A549 (cell line): ENCODE measurements around the gene HELLS. TPM values are rescaled to one million over a fixed set of nuclear protein-coding genes. Genes with fewer than 3 reads are reported as not detected.
A peak's percentile ranks its signal among the peaks of the same experiment; 100 is the strongest.

Experiments
- ATAC-seq, 2 experiments: fragments of 200-7000 bp in 1 of 2; fragments of >200 bp in 1 of 2; cut with Nextera tagmentation in 1 of 2; cut with Tn5 transposase in 1 of 2; 3 replicates each; pipeline versions ENCODE4 v1.8.0 to v1.9.1; 2018 to 2020; ENCODE audit warnings: mild to moderate bottlenecking in 1 of 2, moderate library complexity in 1 of 2
- CTCF ChIA-PET: fragments of 300-600 bp; sonication (Branson Sonifier 250); formaldehyde crosslinking; extraction: SDS; loops from one replicate; lab custom pipeline; 2021; ENCODE audit warnings: antibody characterized with exemption, inconsistent platforms; lab: Yijun Ruan, JAX
- POLR2A ChIA-PET: fragments of 350-600 bp; formaldehyde crosslinking; extraction: SDS; loops from one replicate; lab custom pipeline; 2021; ENCODE audit warnings: antibody characterized with exemption, inconsistent platforms; lab: Yijun Ruan, JAX
- DNase-seq, 2 experiments: peaks; one replicate each; pipeline versions ENCODE4 v3.0.0 to v3.0.0-alpha.2; 2011 to 2016; ENCODE audit warnings: low read depth in 1 of 2, low spot score in 1 of 2
- FAIRE-seq: peaks from 2 replicates; lab custom pipeline; 2011; peaks lifted over from hg19 to GRCh38; lab: Jason Lieb, UNC
- H3K27ac ChIP-seq, 2 experiments: fragments of >200 bp; sonication (Bioruptor Twin); formaldehyde crosslinking; 3 replicates each; pipeline ENCODE4 v1.5.1; 2016 to 2017
- H3K4me1 ChIP-seq: fragments of >200 bp; sonication (Bioruptor Twin); formaldehyde crosslinking; 3 replicates; pipeline ENCODE4 v1.6.1; 2016
- H3K4me2 ChIP-seq: fragments of >200 bp; sonication (Bioruptor Twin); formaldehyde crosslinking; 3 replicates; pipeline ENCODE4 v1.6.1; 2016
- H3K4me3 ChIP-seq: fragments of >200 bp; sonication (Bioruptor Twin); formaldehyde crosslinking; 3 replicates; pipeline ENCODE4 v1.5.1; 2016
- H3K9me3 ChIP-seq: fragments of >200 bp; sonication (Bioruptor Twin); formaldehyde crosslinking; 3 replicates; pipeline ENCODE4 v1.6.1; 2016
- CBX8 ChIP-seq: fragments of 200-600 bp; sonication (generic); IDR thresholded peaks from 2 replicates; pipeline ENCODE4 v1.6.1; 2016
- CEBPB ChIP-seq, 2 experiments: fragments of >200 bp in 1 of 2; sonication (Bioruptor Twin) in 1 of 2; formaldehyde crosslinking in 1 of 2; IDR thresholded peaks; 2 replicates each; pipeline ENCODE4 v1.6.1; 2012 to 2016
- EP300 ChIP-seq, 2 experiments: fragments of >200 bp; sonication (Bioruptor Twin); formaldehyde crosslinking; IDR thresholded peaks; 2 replicates in 1 of 2; 3 replicates in 1 of 2; pipeline ENCODE4 v1.6.1; 2016 to 2017
- FOSL2 ChIP-seq, 2 experiments: fragments of 450-650 bp in 1 of 2; fragments of >200 bp in 1 of 2; sonication (Bioruptor Twin) in 1 of 2; formaldehyde crosslinking; IDR thresholded peaks; 2 replicates each; pipeline versions ENCODE4 v1.5.0 to v1.6.1; 2016 to 2020; ENCODE audit warnings: mild to moderate bottlenecking in 1 of 2, moderate library complexity in 1 of 2
- GATA3 ChIP-seq: IDR thresholded peaks from 2 replicates; pipeline ENCODE4 v1.6.1; 2012; ENCODE audit warnings: borderline replicate concordance
- HEYL ChIP-seq: fragments of 250-450 bp; sonication (Bioruptor Pico); IDR thresholded peaks from 2 replicates; pipeline ENCODE4 v1.8.0; 2021; ENCODE audit warnings: mild to moderate bottlenecking, moderate library complexity
- HOXB5 ChIP-seq: fragments of 250-450 bp; sonication (Bioruptor Pico); IDR thresholded peaks from 2 replicates; pipeline ENCODE4 v1.5.0; 2020; ENCODE audit warnings: mild to moderate bottlenecking, moderate library complexity
- JUN ChIP-seq, 2 experiments: fragments of >200 bp; sonication (Bioruptor Twin); formaldehyde crosslinking; IDR thresholded peaks; 2 replicates in 1 of 2; 3 replicates in 1 of 2; pipeline ENCODE4 v1.6.1; 2016 to 2017
- MYC ChIP-seq: IDR thresholded peaks from 2 replicates; pipeline ENCODE4 v1.6.1; 2012; ENCODE audit warnings: mild to moderate bottlenecking, inconsistent platforms, low read length, improper control_type of control experiment, borderline replicate concordance
- NFE2L2 ChIP-seq: fragments of 150-350 bp; conservative IDR thresholded peaks from 2 replicates; pipeline ENCODE4 v1.6.1; 2014; ENCODE audit warnings: low read length
- RAD21 ChIP-seq, 2 experiments: fragments of >200 bp in 1 of 2; sonication (Bioruptor Twin) in 1 of 2; formaldehyde crosslinking in 1 of 2; IDR thresholded peaks in 1 of 2; conservative IDR thresholded peaks in 1 of 2; 2 replicates in 1 of 2; 3 replicates in 1 of 2; pipeline ENCODE4 v1.6.1; 2012 to 2018; ENCODE audit warnings: inconsistent platforms in 1 of 2
- RNF2 ChIP-seq: fragments of 200-600 bp; sonication (generic); IDR thresholded peaks from 2 replicates; pipeline ENCODE4 v1.6.1; 2016; ENCODE audit warnings: low read depth, mild to moderate bottlenecking, antibody characterized with exemption, moderate library complexity, borderline replicate concordance
- SMC3 ChIP-seq: fragments of >200 bp; sonication (Bioruptor Twin); formaldehyde crosslinking; IDR thresholded peaks from 3 replicates; pipeline ENCODE4 v1.6.1; 2018; ENCODE audit warnings: inconsistent platforms
- SREBF2 ChIP-seq: fragments of 450-650 bp; IDR thresholded peaks from 2 replicates; pipeline ENCODE4 v1.6.1; 2014; ENCODE audit warnings: mild to moderate bottlenecking, moderate library complexity
- WGBS: methylation state at CpG from one replicate; pipeline ENCODE4 v1.1.6; 2017; ENCODE audit errors: missing lambda C conversion rate; 5-methylcytosine and 5-hydroxymethylcytosine counted together
- polyA plus RNA-seq, 4 experiments: library from polyadenylated mRNA; depleted of rRNA in 3 of 4; stranded (reverse); fragments of >200 nt; fragmentation: RNase III in 1 of 4; extraction: RNeasy Plus Mini Kit Qiagen cat#74134 plus additional on column Dnase treatment in 1 of 4; gene quantifications; 2 replicates in 3 of 4; 3 replicates in 1 of 4; pipeline ENCODE4 v1.2.3, GENCODE V29; 2011 to 2017
- TF ChIP-seq, protein P1 (sequence below): fragments of 150-350 bp; IDR thresholded peaks from 2 replicates; pipeline ENCODE4 v1.6.1; 2014; ENCODE audit warnings: low read depth, mild to moderate bottlenecking, low read length
- TF ChIP-seq, protein P2 (sequence below): fragments of >200 bp; sonication (Bioruptor Twin); formaldehyde crosslinking; IDR thresholded peaks from 3 replicates; pipeline ENCODE4 v1.5.1; 2016
- TF ChIP-seq, protein P3 (sequence below): fragments of 200-600 bp; sonication (generic); IDR thresholded peaks from 2 replicates; pipeline ENCODE4 v1.6.1; 2016; ENCODE audit warnings: antibody characterized with exemption, mild to moderate bottlenecking, moderate library complexity
- TF ChIP-seq, protein P4 (sequence below): fragments of 250-450 bp; sonication (Bioruptor Pico); IDR thresholded peaks from 2 replicates; pipeline ENCODE4 v1.5.0; 2021; ENCODE audit warnings: mild to moderate bottlenecking, moderate library complexity, borderline replicate concordance

Gene HELLS
- polyA plus RNA-seq, 2 of the 4 experiments (the other 2 are of a cell fraction), result 52.3 to 62.0 TPM

DNA sequence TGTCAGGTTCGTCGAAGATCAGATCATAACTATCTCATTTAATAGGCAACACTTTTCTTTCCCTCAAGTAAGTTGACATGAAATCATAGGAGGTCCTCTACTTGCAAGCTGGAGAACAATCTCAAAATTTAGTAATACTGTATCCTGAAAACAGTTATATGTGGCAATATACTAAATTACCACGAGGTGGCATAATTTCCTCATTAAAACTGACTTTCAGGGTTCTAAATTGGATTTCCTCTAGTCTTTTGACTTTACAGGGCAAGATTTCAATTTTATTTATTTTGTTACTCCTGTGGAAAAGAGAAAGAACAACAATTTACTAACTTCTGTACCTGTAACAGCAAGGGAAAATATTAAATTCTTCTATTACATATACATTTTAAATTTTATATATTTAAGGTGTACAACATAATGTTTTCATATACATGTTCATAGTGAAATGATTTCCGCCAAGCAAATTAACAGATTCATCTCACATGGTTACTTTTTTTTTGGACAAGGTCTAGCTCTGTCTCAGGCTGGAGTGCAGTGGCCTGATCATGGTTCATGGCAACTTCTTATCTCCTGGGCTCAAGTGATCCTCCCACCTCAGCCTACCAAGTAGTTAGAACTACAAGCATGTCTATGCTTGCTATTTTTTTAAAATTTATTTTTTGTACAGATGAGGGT is 84.6 kb downstream of the HELLS start:
- WGBS, result 21% methylated on average over 4 of the region's 4 CpGs
- peaks cover 23% of the 10 kb centered on the region for H3K9me3 ChIP-seq
- TF ChIP-seq SMC3, result peak; percentile 91
- no peak for TF ChIP-seq CBX8
- TF ChIP-seq CEBPB (IDR thresholded peaks at IDR 0.05), result peak in 1 of 2 experiments; percentile 38; a peak in 1 of 4 replicates
- TF ChIP-seq HOXB5 (CRISPR knock-in tag), result no peak
- TF ChIP-seq RNF2, result no peak
- TF ChIP-seq, protein P1, sequence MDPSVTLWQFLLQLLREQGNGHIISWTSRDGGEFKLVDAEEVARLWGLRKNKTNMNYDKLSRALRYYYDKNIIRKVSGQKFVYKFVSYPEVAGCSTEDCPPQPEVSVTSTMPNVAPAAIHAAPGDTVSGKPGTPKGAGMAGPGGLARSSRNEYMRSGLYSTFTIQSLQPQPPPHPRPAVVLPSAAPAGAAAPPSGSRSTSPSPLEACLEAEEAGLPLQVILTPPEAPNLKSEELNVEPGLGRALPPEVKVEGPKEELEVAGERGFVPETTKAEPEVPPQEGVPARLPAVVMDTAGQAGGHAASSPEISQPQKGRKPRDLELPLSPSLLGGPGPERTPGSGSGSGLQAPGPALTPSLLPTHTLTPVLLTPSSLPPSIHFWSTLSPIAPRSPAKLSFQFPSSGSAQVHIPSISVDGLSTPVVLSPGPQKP, result no peak
- TF ChIP-seq, protein P2, sequence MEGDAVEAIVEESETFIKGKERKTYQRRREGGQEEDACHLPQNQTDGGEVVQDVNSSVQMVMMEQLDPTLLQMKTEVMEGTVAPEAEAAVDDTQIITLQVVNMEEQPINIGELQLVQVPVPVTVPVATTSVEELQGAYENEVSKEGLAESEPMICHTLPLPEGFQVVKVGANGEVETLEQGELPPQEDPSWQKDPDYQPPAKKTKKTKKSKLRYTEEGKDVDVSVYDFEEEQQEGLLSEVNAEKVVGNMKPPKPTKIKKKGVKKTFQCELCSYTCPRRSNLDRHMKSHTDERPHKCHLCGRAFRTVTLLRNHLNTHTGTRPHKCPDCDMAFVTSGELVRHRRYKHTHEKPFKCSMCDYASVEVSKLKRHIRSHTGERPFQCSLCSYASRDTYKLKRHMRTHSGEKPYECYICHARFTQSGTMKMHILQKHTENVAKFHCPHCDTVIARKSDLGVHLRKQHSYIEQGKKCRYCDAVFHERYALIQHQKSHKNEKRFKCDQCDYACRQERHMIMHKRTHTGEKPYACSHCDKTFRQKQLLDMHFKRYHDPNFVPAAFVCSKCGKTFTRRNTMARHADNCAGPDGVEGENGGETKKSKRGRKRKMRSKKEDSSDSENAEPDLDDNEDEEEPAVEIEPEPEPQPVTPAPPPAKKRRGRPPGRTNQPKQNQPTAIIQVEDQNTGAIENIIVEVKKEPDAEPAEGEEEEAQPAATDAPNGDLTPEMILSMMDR, result peak; percentile 85
- peak; percentile 84 to 95 for TF ChIP-seq RAD21 (conservative IDR thresholded peaks at IDR 0.05 in 1 of 2, IDR thresholded peaks at IDR 0.05 in 1 of 2)
- TF ChIP-seq, all 56 proteins: peak for 4
- ATAC-seq (peak; percentile 34 to 58; a peak in 3 of 6 replicates), FAIRE-seq (peak; percentile 96), DNase-seq (peak; percentile 36 to 43)
- Histone ChIP-seq H3K4me1 (peaks cover 6% of the 10 kb centered on the region; the same call in 1 of the 3 replicates), H3K4me3 (no peak overlapping the region), H3K4me2 (no peak overlapping the region), H3K27ac (peak overlapping the region; percentile 61 to 75)
- CTCF ChIA-PET, result interaction anchor here (0.7 to 3.2 kb wide), 12 partner anchors 12 to 737 kb away, joined by 3 to 12 read pairs (median 4); no protein-coding TSS in a partner anchor
- POLR2A ChIA-PET, result no interaction called here

DNA sequence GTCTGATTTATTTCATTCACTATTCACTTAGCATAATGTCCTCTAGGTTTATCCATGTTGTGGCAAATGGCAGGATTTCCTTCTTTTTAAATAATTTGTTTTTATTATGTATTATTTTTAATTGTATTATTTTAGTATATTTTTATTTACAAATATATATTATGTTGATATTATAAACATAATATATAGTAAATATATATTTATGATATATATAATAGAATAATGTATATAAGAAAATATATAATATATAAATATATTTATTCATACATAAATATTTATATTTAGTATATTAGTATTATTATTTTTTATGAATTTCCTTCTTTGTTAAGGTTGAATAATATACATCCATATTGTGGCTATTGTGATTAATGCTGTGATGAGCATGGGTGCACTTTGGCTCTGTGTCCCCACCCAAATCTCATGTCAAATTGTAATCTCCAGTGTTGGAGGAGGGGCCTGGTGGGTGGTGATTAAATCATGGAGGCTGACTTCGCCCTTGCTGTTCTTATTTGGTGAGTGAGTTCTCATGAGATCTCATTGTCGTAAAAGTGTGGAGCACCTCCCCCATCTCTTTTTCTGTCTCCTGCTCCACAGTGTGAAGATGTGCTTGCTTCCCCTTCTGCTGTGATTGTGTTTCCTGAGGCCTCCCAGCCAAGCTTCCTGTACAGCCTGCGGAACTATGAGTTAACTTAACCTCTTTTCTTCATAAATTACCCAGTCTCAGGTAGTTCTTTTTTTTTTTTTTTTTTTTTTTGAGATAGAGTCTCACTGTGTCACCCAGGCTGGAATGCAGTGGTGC is 85.7 kb downstream of the HELLS start:
- ATAC-seq (no peak), DNase-seq (no peak), FAIRE-seq (no peak)
- Histone ChIP-seq H3K4me1 (peaks cover 6% of the 10 kb centered on the region; the same call in 1 of the 3 replicates), H3K9me3 (peaks cover 23% of the 10 kb centered on the region), H3K27ac (peak overlapping the region; percentile 19 to 61; a peak in 1 of 6 replicates), H3K4me2 (no peak overlapping the region), H3K4me3 (no peak overlapping the region)
- 93% methylated on average over 3 of the region's 3 CpGs for WGBS
- POLR2A ChIA-PET, result no interaction called here
- CTCF ChIA-PET, result interaction anchor here (0.7 to 2.0 kb wide), 5 partner anchors 11 to 736 kb away, joined by 3 to 7 read pairs (median 5); no protein-coding TSS in a partner anchor
- TF ChIP-seq, protein P3, sequence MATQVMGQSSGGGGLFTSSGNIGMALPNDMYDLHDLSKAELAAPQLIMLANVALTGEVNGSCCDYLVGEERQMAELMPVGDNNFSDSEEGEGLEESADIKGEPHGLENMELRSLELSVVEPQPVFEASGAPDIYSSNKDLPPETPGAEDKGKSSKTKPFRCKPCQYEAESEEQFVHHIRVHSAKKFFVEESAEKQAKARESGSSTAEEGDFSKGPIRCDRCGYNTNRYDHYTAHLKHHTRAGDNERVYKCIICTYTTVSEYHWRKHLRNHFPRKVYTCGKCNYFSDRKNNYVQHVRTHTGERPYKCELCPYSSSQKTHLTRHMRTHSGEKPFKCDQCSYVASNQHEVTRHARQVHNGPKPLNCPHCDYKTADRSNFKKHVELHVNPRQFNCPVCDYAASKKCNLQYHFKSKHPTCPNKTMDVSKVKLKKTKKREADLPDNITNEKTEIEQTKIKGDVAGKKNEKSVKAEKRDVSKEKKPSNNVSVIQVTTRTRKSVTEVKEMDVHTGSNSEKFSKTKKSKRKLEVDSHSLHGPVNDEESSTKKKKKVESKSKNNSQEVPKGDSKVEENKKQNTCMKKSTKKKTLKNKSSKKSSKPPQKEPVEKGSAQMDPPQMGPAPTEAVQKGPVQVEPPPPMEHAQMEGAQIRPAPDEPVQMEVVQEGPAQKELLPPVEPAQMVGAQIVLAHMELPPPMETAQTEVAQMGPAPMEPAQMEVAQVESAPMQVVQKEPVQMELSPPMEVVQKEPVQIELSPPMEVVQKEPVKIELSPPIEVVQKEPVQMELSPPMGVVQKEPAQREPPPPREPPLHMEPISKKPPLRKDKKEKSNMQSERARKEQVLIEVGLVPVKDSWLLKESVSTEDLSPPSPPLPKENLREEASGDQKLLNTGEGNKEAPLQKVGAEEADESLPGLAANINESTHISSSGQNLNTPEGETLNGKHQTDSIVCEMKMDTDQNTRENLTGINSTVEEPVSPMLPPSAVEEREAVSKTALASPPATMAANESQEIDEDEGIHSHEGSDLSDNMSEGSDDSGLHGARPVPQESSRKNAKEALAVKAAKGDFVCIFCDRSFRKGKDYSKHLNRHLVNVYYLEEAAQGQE, result no peak
- TF ChIP-seq, protein P4, sequence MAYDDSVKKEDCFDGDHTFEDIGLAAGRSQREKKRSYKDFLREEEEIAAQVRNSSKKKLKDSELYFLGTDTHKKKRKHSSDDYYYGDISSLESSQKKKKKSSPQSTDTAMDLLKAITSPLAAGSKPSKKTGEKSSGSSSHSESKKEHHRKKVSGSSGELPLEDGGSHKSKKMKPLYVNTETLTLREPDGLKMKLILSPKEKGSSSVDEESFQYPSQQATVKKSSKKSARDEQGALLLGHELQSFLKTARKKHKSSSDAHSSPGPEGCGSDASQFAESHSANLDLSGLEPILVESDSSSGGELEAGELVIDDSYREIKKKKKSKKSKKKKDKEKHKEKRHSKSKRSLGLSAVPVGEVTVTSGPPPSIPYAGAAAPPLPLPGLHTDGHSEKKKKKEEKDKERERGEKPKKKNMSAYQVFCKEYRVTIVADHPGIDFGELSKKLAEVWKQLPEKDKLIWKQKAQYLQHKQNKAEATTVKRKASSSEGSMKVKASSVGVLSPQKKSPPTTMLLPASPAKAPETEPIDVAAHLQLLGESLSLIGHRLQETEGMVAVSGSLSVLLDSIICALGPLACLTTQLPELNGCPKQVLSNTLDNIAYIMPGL (CRISPR knock-in tag), result no peak
- TF ChIP-seq GATA3, result no peak
- no peak for TF ChIP-seq JUN (IDR thresholded peaks at IDR 0.05)
- TF ChIP-seq MYC, result no peak
- no peak for TF ChIP-seq FOSL2 (IDR thresholded peaks at IDR 0.05)
- TF ChIP-seq FOSL2 (CRISPR knock-in tag; IDR thresholded peaks at IDR 0.05), result no peak
- no peak for TF ChIP-seq EP300 (IDR thresholded peaks at IDR 0.05)
- TF ChIP-seq SREBF2, result no peak
- TF ChIP-seq NFE2L2, result no peak
- no peak for TF ChIP-seq HEYL (CRISPR knock-in tag)
- TF ChIP-seq CEBPB (IDR thresholded peaks at IDR 0.05), result no peak
